PC-3 (cell line): ENCODE data around the gene GHDC.

Source experiments
- CTCF ChIP-seq: fragments of 300-600 bp; sonication (generic); conservative IDR thresholded peaks from 2 replicates; pipeline ENCODE4 v1.5.1; 2017; ENCODE audit warnings: antibody characterized with exemption, low read depth, mild to moderate bottlenecking, low read length
- EZH2 ChIP-seq: fragments of 300-600 bp; sonication (generic); IDR thresholded peaks from one replicate; pipeline ENCODE4 v1.6.1; 2017; ENCODE audit warnings: antibody characterized with exemption, mild to moderate bottlenecking, low read length; ENCODE audit not compliant: unreplicated experiment
- EZH2phosphoT487 ChIP-seq: fragments of 300-600 bp; sonication (generic); IDR thresholded peaks from 2 replicates; pipeline ENCODE4 v1.6.1; 2018; ENCODE audit warnings: mild to moderate bottlenecking, antibody characterized with exemption, low read length, borderline replicate concordance

GRCh38 chr17:42177684-42178083 lies 16.6 kb downstream of the GHDC start:
- no peak for TF ChIP-seq CTCF
- TF ChIP-seq EZH2phosphoT487: no peak
- TF ChIP-seq EZH2: no peak
